HepG2 (cell line): ENCODE data around the gene ESPNL. TPM values are rescaled to one million over a fixed set of nuclear protein-coding genes. Genes with fewer than 3 reads are reported as not detected.
A peak's percentile ranks its signal among the peaks of the same experiment; 100 is the strongest.

Experiments used
- FOXC1 ChIP-seq: sonication (generic); formaldehyde crosslinking; IDR thresholded peaks from 2 replicates; pipeline ENCODE4 v1.8.0; 2022; ENCODE audit warnings: mild to moderate bottlenecking, missing genetic modification reagents, borderline replicate concordance
- GABPB1 ChIP-seq: IDR thresholded peaks from 2 replicates; pipeline ENCODE4 v1.6.1; 2016; ENCODE audit warnings: mild to moderate bottlenecking, missing genetic modification reagents, moderate library complexity, missing compliant biosample characterization
- NFYC ChIP-seq: IDR thresholded peaks from 2 replicates; pipeline ENCODE4 v1.6.1; 2016; ENCODE audit warnings: missing genetic modification reagents, missing compliant biosample characterization
- RNF219 ChIP-seq: sonication (generic); formaldehyde crosslinking; IDR thresholded peaks from 2 replicates; pipeline ENCODE4 v1.5.0; 2020; ENCODE audit warnings: mild to moderate bottlenecking, missing genetic modification reagents
- ZNF18 ChIP-seq: sonication (generic); formaldehyde crosslinking; IDR thresholded peaks from 2 replicates; pipeline ENCODE4 v1.8.0; 2022; ENCODE audit warnings: mild to moderate bottlenecking, missing genetic modification reagents; ENCODE audit not compliant: insufficient replicate concordance
- polyA plus RNA-seq, 8 experiments: library from polyadenylated mRNA; depleted of rRNA in 3 of 8; stranded (reverse) in 7 of 8; unstranded in 1 of 8; fragments of >200 nt; fragmentation: Illumina TruSeq in 4 of 8; extraction: Trizol in 4 of 8; gene quantifications; 2 replicates each; pipeline versions ENCODE4 v1.2.1 to v1.2.3, GENCODE V29; 2011 to 2016; ENCODE audit warnings: low read depth in 4 of 8, missing spikeins in 1 of 8, mixed read lengths in 1 of 8; ENCODE audit not compliant: insufficient read depth in 1 of 8
- total RNA-seq, 5 experiments: library from RNA; depleted of rRNA; stranded (reverse); fragments of >200 nt; fragmentation: Illumina TruSeq; extraction: Trizol; gene quantifications; 2 replicates each; pipeline ENCODE4 v1.2.3, GENCODE V29; 2016; ENCODE audit warnings: low read depth in 1 of 5
- TF ChIP-seq, protein P1 (sequence below): sonication (generic); formaldehyde crosslinking; IDR thresholded peaks from 2 replicates; pipeline ENCODE4 v1.4.0; 2020; ENCODE audit warnings: missing genetic modification reagents, borderline replicate concordance
- TF ChIP-seq, protein P2 (sequence below): sonication (generic); formaldehyde crosslinking; IDR thresholded peaks from 2 replicates; pipeline ENCODE4 v1.9.0; 2021; ENCODE audit warnings: missing genetic modification reagents, borderline replicate concordance
- TF ChIP-seq, protein P3 (sequence below): sonication (generic); formaldehyde crosslinking; IDR thresholded peaks from 2 replicates; pipeline ENCODE4 v1.4.0; 2020; ENCODE audit warnings: missing genetic modification reagents
- TF ChIP-seq, protein P4 (sequence below): sonication (generic); formaldehyde crosslinking; IDR thresholded peaks from 2 replicates; pipeline ENCODE4 v1.8.1; 2023; ENCODE audit warnings: mild to moderate bottlenecking, inconsistent platforms, moderate library complexity, missing genetic modification reagents, borderline replicate concordance
- TF ChIP-seq, protein P5 (sequence below): sonication (generic); formaldehyde crosslinking; IDR thresholded peaks from 2 replicates; pipeline ENCODE4 v1.5.0; 2020; ENCODE audit warnings: missing genetic modification reagents

The ESPNL gene
- total and polyA plus RNA-seq, 2 of the 13 experiments (the other 11 are each of a cell fraction or from before 2014, with no cell fraction given), result 0.45 to 0.80 TPM

- TF ChIP-seq, protein P1, sequence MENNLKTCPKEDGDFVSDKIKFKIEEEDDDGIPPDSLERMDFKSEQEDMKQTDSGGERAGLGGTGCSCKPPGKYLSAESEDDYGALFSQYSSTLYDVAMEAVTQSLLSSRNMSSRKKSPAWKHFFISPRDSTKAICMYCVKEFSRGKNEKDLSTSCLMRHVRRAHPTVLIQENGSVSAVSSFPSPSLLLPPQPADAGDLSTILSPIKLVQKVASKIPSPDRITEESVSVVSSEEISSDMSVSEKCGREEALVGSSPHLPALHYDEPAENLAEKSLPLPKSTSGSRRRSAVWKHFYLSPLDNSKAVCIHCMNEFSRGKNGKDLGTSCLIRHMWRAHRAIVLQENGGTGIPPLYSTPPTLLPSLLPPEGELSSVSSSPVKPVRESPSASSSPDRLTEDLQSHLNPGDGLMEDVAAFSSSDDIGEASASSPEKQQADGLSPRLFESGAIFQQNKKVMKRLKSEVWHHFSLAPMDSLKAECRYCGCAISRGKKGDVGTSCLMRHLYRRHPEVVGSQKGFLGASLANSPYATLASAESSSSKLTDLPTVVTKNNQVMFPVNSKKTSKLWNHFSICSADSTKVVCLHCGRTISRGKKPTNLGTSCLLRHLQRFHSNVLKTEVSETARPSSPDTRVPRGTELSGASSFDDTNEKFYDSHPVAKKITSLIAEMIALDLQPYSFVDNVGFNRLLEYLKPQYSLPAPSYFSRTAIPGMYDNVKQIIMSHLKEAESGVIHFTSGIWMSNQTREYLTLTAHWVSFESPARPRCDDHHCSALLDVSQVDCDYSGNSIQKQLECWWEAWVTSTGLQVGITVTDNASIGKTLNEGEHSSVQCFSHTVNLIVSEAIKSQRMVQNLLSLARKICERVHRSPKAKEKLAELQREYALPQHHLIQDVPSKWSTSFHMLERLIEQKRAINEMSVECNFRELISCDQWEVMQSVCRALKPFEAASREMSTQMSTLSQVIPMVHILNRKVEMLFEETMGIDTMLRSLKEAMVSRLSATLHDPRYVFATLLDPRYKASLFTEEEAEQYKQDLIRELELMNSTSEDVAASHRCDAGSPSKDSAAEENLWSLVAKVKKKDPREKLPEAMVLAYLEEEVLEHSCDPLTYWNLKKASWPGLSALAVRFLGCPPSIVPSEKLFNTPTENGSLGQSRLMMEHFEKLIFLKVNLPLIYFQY (CRISPR knock-in tag), result no peak
- TF ChIP-seq, protein P2, sequence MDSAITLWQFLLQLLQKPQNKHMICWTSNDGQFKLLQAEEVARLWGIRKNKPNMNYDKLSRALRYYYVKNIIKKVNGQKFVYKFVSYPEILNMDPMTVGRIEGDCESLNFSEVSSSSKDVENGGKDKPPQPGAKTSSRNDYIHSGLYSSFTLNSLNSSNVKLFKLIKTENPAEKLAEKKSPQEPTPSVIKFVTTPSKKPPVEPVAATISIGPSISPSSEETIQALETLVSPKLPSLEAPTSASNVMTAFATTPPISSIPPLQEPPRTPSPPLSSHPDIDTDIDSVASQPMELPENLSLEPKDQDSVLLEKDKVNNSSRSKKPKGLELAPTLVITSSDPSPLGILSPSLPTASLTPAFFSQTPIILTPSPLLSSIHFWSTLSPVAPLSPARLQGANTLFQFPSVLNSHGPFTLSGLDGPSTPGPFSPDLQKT (CRISPR knock-in tag), result no peak
- TF ChIP-seq, protein P3, sequence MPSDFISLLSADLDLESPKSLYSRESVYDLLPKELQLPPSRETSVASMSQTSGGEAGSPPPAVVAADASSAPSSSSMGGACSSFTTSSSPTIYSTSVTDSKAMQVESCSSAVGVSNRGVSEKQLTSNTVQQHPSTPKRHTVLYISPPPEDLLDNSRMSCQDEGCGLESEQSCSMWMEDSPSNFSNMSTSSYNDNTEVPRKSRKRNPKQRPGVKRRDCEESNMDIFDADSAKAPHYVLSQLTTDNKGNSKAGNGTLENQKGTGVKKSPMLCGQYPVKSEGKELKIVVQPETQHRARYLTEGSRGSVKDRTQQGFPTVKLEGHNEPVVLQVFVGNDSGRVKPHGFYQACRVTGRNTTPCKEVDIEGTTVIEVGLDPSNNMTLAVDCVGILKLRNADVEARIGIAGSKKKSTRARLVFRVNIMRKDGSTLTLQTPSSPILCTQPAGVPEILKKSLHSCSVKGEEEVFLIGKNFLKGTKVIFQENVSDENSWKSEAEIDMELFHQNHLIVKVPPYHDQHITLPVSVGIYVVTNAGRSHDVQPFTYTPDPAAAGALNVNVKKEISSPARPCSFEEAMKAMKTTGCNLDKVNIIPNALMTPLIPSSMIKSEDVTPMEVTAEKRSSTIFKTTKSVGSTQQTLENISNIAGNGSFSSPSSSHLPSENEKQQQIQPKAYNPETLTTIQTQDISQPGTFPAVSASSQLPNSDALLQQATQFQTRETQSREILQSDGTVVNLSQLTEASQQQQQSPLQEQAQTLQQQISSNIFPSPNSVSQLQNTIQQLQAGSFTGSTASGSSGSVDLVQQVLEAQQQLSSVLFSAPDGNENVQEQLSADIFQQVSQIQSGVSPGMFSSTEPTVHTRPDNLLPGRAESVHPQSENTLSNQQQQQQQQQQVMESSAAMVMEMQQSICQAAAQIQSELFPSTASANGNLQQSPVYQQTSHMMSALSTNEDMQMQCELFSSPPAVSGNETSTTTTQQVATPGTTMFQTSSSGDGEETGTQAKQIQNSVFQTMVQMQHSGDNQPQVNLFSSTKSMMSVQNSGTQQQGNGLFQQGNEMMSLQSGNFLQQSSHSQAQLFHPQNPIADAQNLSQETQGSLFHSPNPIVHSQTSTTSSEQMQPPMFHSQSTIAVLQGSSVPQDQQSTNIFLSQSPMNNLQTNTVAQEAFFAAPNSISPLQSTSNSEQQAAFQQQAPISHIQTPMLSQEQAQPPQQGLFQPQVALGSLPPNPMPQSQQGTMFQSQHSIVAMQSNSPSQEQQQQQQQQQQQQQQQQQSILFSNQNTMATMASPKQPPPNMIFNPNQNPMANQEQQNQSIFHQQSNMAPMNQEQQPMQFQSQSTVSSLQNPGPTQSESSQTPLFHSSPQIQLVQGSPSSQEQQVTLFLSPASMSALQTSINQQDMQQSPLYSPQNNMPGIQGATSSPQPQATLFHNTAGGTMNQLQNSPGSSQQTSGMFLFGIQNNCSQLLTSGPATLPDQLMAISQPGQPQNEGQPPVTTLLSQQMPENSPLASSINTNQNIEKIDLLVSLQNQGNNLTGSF (CRISPR knock-in tag), result 0 out of 2 replicates have a peak, but pooled peaks have one; percentile 59
- TF ChIP-seq FOXC1 (CRISPR knock-in tag) (no peak), ZNF18 (CRISPR knock-in tag) (no peak), NFYC (CRISPR knock-in tag) (no peak), GABPB1 (CRISPR knock-in tag) (no peak; the same call in 1 of the 2 replicates), RNF219 (CRISPR knock-in tag) (no peak)
- TF ChIP-seq, protein P4, sequence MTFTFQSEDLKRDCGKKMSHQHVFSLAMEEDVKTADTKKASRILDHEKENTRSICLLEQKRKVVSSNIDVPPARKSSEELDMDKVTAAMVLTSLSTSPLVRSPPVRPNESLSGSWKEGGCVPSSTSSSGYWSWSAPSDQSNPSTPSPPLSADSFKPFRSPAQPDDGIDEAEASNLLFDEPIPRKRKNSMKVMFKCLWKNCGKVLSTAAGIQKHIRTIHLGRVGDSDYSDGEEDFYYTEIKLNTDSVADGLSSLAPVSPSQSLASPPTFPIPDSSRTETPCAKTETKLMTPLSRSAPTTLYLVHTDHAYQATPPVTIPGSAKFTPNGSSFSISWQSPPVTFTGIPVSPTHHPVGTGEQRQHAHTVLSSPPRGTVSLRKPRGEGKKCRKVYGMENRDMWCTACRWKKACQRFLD (CRISPR knock-in tag), result no peak
- TF ChIP-seq, protein P5, sequence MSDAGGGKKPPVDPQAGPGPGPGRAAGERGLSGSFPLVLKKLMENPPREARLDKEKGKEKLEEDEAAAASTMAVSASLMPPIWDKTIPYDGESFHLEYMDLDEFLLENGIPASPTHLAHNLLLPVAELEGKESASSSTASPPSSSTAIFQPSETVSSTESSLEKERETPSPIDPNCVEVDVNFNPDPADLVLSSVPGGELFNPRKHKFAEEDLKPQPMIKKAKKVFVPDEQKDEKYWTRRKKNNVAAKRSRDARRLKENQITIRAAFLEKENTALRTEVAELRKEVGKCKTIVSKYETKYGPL (CRISPR knock-in tag), result no peak
Observed at GRCh38 chr2:238108423-238109183, 8.5 kb downstream of the ESPNL start (continued).
